SK-N-SH (cell line): Measurements from ENCODE around the gene NPDC1. TPM values are rescaled to one million over a fixed set of nuclear protein-coding genes. Genes with fewer than 3 reads are reported as not detected.
A peak's percentile ranks its signal among the peaks of the same experiment; 100 is the strongest.

Experiments
- CTCF ChIA-PET: fragments of 300-600, 350-600 bp; formaldehyde crosslinking; extraction: SDS; loops from one replicate; lab custom pipeline; 2021; lab: Yijun Ruan, JAX
- POLR2A ChIA-PET: fragments of 350-600 bp; sonication (Branson Sonifier 250); formaldehyde crosslinking; extraction: SDS; loops from one replicate; lab custom pipeline; 2020; ENCODE audit warnings: antibody characterized with exemption, inconsistent platforms; lab: Yijun Ruan, JAX
- DNase-seq: peaks from one replicate; pipeline ENCODE4 v3.0.0; 2012
- H2AFZ ChIP-seq: fragments of 200-600 bp; sonication (generic); 2 replicates; pipeline ENCODE4 v1.8.1; 2016; ENCODE audit warnings: antibody characterized with exemption, mild to moderate bottlenecking, low read depth
- H3F3A ChIP-seq: fragments of 200-600 bp; sonication (generic); replicated peaks from 2 replicates; pipeline ENCODE3; 2016; ENCODE audit warnings: antibody characterized with exemption, mild to moderate bottlenecking; ENCODE audit not compliant: insufficient read depth
- H3K27ac ChIP-seq, 2 experiments: fragments of 200-500 bp in 1 of 2; fragments of 200-600 bp in 1 of 2; sonication (Bioruptor generic) in 1 of 2; sonication (generic), shearing (Covaris generic) in 1 of 2; 2 replicates each; pipeline versions ENCODE4 v1.5.1 to v1.6.1; 2014 to 2016; ENCODE audit warnings: low read depth in 2 of 2, inconsistent platforms in 1 of 2, low read length in 1 of 2, mild to moderate bottlenecking in 1 of 2, mixed read lengths in 1 of 2
- H3K27me3 ChIP-seq: fragments of 200-600 bp; sonication (generic), shearing (Covaris generic); 2 replicates; pipeline ENCODE4 v1.6.1; 2016; ENCODE audit warnings: mixed run types; ENCODE audit not compliant: insufficient read depth
- H3K36me3 ChIP-seq, 2 experiments: fragments of 200-500 bp in 1 of 2; fragments of 200-600 bp in 1 of 2; sonication (Bioruptor generic) in 1 of 2; sonication (generic) in 1 of 2; replicated peaks in 1 of 2; 2 replicates each; pipeline versions ENCODE3 to v1.5.1; 2014 to 2016; ENCODE audit warnings: low read length in 1 of 2, mild to moderate bottlenecking in 1 of 2; ENCODE audit not compliant: insufficient read depth in 2 of 2, control insufficient read depth in 1 of 2
- H3K4me1 ChIP-seq, 2 experiments: fragments of 200-500 bp in 1 of 2; fragments of 200-600 bp in 1 of 2; sonication (Bioruptor generic) in 1 of 2; sonication (generic), shearing (Covaris generic) in 1 of 2; 2 replicates each; pipeline versions ENCODE4 v1.5.1 to v1.6.1; 2014 to 2016; ENCODE audit warnings: low read depth in 1 of 2, low read length in 1 of 2, mixed run types in 1 of 2; ENCODE audit not compliant: insufficient read depth in 2 of 2, control insufficient read depth in 1 of 2
- H3K4me2 ChIP-seq: fragments of 200-600 bp; sonication (generic), shearing (Covaris generic); 2 replicates; pipeline ENCODE4 v1.6.1; 2017; ENCODE audit warnings: mixed run types
- H3K4me3 ChIP-seq, 2 experiments: fragments of 200-500 bp in 1 of 2; fragments of 200-600 bp in 1 of 2; sonication (Bioruptor generic) in 1 of 2; sonication (generic), shearing (Covaris generic) in 1 of 2; 2 replicates each; pipeline versions ENCODE4 v1.5.1 to v1.8.1; 2014 to 2016; ENCODE audit warnings: low read depth in 2 of 2, inconsistent platforms in 1 of 2, low read length in 1 of 2, mild to moderate bottlenecking in 1 of 2, mixed read lengths in 1 of 2, moderate library complexity in 1 of 2
- H3K79me2 ChIP-seq: fragments of 200-600 bp; sonication (generic); 2 replicates; pipeline ENCODE4 v1.8.1; 2017; ENCODE audit warnings: mild to moderate bottlenecking; ENCODE audit not compliant: insufficient read depth
- H3K9ac ChIP-seq: fragments of 200-600 bp; sonication (generic); 2 replicates; pipeline ENCODE4 v1.6.1; 2017; ENCODE audit warnings: mixed run types
- H3K9me2 ChIP-seq: fragments of 200-600 bp; sonication (generic); 2 replicates; pipeline ENCODE4 v1.6.1; 2017; ENCODE audit warnings: mixed run types
- H3K9me3 ChIP-seq: fragments of 200-600 bp; sonication (generic); 2 replicates; pipeline ENCODE4 v1.6.1; 2017; ENCODE audit warnings: mixed run types, mild to moderate bottlenecking, moderate library complexity
- H4K20me1 ChIP-seq: fragments of 200-600 bp; sonication (generic); 2 replicates; pipeline ENCODE4 v1.6.1; 2017; ENCODE audit warnings: mild to moderate bottlenecking, mixed run types; ENCODE audit not compliant: insufficient read depth
- EZH2phosphoT487 ChIP-seq: fragments of 200-600 bp; sonication (generic); IDR thresholded peaks from 2 replicates; pipeline ENCODE4 v1.6.1; 2017; ENCODE audit warnings: low read depth, mixed run types, mild to moderate bottlenecking, antibody characterized with exemption, moderate library complexity, borderline replicate concordance
- FOXJ3 ChIP-seq: sonication (generic); formaldehyde crosslinking; IDR thresholded peaks from 2 replicates; pipeline ENCODE4 v1.5.1; 2020; ENCODE audit warnings: mild to moderate bottlenecking, missing genetic modification reagents
- RAD21 ChIP-seq: IDR thresholded peaks from 2 replicates; pipeline ENCODE4 v1.6.1; 2012; ENCODE audit warnings: mild to moderate bottlenecking, low read length
- SIN3A ChIP-seq: IDR thresholded peaks from 2 replicates; pipeline ENCODE4 v1.6.1; 2012; ENCODE audit warnings: low read depth, mild to moderate bottlenecking, low read length, moderate library complexity, borderline replicate concordance
- TCF12 ChIP-seq: IDR thresholded peaks from 2 replicates; pipeline ENCODE4 v1.4.0; 2012
- WGBS: methylation state at CpG from one replicate; pipeline ENCODE4 v1.1.6; 2017; ENCODE audit warnings: low lambda C conversion rate; 5-methylcytosine and 5-hydroxymethylcytosine counted together
- polyA plus RNA-seq, 3 experiments: library from polyadenylated mRNA; depleted of rRNA; stranded (reverse); fragments of >200 nt; gene quantifications; 2 replicates each; pipeline ENCODE4 v1.2.3, GENCODE V29; 2012
- TF ChIP-seq, protein P1 (sequence below): fragments of 150-350 bp; IDR thresholded peaks from 2 replicates; pipeline ENCODE4 v1.6.1; 2016; ENCODE audit warnings: mild to moderate bottlenecking, low read depth, low read length
- TF ChIP-seq, protein P2 (sequence below): fragments of 150-350 bp; IDR thresholded peaks from 2 replicates; pipeline ENCODE4 v1.6.1; 2017; ENCODE audit warnings: antibody characterized with exemption, low read length, low read depth, borderline replicate concordance

The NPDC1 gene
- polyA plus RNA-seq, 1 of the 3 experiments (the other 2 are of a cell fraction): 48.1 TPM

DNA sequence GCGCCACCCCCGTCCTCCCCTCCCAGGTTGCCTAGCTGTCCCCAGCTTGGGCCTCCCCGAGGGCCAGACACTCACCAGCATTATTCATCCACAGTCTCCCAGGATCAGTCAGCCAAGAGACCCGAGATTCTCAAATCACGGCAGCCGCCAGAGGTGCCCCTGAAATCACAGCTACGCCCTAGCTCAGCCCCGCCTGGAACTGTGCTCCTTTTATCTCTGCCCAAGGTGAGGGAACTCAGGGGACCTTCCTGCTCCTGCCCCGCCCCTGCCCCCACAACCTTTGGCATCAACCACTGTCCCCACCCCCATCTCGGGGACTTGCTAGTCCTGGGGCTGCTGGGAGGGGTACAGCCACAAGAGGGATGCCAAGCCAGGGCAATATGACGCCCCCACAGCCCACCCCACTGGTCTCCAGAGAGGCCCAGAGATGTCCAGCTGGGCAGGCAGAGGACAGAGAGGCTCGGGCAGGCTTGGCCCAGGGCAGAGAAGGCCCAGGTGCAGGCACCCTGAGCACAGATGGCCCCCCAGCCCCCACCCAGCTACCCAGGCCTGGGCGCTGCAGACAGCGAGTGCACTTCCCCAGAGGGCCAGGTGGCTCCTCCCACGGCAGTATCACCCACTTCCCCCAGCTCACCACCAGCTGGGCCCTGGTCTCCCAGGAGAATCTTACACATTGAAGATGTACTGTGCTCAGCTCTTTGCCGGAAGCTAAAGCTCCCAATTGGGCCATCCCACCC lies 13.9 kb downstream of the NPDC1 start, which contains the start of gene FUT7:
Gene FUT7, minus strand, starts transcription at position 185 of the 737 bp plus-strand sequence. Its CDS starts 97 bp downstream, at position 88.
- Histone ChIP-seq H3K4me3 (no peak within 1 kb of the TSS), H3K4me2 (no peak within 1 kb of the TSS), H3K27ac (peak within 1 kb of the TSS in 1 of 2 experiments; percentile 36; a peak in 1 of 4 replicates), H2AFZ (no peak within 1 kb of the TSS), H3K9me2 (no peaks in the 10 kb centered on the region), H3K36me3 (no peaks in the 10 kb centered on the region), H3K4me1 (peaks cover 5 to 39% of the 10 kb centered on the region in 2 experiments; a peak in 1 of 4 replicates), H3K9ac (no peak within 1 kb of the TSS), H3K27me3 (no peaks in the 10 kb centered on the region)
- DNase-seq: no peak
- POLR2A ChIA-PET: interaction anchor here (1.3 kb wide), 1 partner anchor 36 kb away, joined by 3 read pairs; no protein-coding TSS in a partner anchor
- 77% methylated on average over 11 of the region's 16 CpGs for WGBS
- TF ChIP-seq RAD21: no peak
- no peak for TF ChIP-seq EZH2phosphoT487
- no peak for TF ChIP-seq FOXJ3 (CRISPR knock-in tag)
- TF ChIP-seq, protein P1, sequence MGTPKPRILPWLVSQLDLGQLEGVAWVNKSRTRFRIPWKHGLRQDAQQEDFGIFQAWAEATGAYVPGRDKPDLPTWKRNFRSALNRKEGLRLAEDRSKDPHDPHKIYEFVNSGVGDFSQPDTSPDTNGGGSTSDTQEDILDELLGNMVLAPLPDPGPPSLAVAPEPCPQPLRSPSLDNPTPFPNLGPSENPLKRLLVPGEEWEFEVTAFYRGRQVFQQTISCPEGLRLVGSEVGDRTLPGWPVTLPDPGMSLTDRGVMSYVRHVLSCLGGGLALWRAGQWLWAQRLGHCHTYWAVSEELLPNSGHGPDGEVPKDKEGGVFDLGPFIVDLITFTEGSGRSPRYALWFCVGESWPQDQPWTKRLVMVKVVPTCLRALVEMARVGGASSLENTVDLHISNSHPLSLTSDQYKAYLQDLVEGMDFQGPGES: no peak
- no peak for TF ChIP-seq SIN3A
- TF ChIP-seq, all 33 proteins: peak for 0
- no peaks in the 10 kb centered on the region for H3K9me3 ChIP-seq
- 0 out of 2 replicates have a peak, but pooled peaks cover 2% of the 10 kb centered on the region for H3K79me2 ChIP-seq
- peaks cover 4% of the 10 kb centered on the region for H3F3A ChIP-seq
- no peaks in the 10 kb centered on the region for H4K20me1 ChIP-seq
- CTCF ChIA-PET: interaction anchor here (1.1 to 15.1 kb wide), 8 partner anchors 11 to 274 kb away, joined by 3 to 350 read pairs (median 36); partner anchors contain the start of genes C8G, CLIC3, FBXW5 and LCN12

DNA sequence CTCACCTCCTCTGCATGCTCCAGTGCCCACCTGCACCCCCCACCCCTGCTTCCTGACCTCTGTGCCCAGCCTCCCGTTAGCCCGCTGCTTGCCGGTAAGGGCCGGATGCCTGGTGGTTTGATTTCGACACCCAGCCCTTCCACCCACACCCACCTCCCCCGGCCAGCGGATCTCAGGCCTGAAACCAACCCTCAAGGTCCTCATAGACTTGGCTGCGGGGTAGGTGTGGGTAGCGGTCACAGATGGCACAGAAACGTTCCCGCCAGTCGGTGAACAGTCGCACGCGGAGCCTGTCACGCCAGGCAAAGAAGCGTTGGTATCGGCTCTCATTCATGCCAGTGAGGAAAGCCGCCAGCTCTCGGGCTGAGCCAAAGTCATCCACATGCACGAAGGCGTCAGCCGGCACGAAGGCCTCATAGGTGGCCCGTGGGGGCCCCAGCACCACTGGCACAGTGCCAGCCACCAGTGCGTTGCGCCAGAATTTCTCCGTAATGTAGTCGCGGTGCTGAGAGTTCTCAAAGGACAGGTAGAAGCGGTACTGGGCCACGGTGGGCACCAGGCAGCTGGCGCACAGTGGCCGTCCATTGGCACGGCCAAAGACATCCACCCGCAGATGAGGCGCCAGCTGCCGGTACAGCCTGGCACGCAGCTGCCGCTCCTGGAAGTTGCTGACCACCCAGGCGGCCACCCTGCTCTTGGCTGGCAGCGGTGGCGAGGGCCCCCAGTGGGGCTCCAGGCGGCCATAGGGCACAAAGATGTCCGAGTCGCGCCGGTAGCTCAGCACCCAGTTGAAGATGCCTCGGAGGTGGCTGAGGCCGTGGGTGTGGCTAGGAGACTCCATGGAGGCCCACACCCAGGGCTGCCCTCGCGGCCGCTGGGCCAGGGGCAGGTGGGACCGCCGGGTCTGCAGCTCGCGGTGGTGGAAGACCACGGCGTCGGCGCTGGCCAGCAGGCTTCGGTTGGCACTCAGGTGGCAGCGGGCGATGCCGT lies 15.1 kb downstream of the NPDC1 start:
- Histone ChIP-seq H3K27me3 (no peaks in the 10 kb centered on the region), H3K4me1 (peaks cover 5 to 51% of the 10 kb centered on the region in 2 experiments; a peak in 1 of 4 replicates), H3K4me2 (no peak overlapping the region), H3K4me3 (no peak overlapping the region), H3K79me2 (0 out of 2 replicates have a peak, but pooled peaks cover 3% of the 10 kb centered on the region), H4K20me1 (no peaks in the 10 kb centered on the region), H3K9me2 (no peaks in the 10 kb centered on the region), H2AFZ (no peak overlapping the region), H3F3A (peaks cover 4% of the 10 kb centered on the region), H3K9me3 (no peaks in the 10 kb centered on the region), H3K9ac (no peak overlapping the region), H3K27ac (no peak overlapping the region), H3K36me3 (no peaks in the 10 kb centered on the region)
- ChIA-PET POLR2A (no interaction called here), CTCF (interaction anchor here (0.6 to 15.1 kb wide), 12 partner anchors 8 to 263 kb away, joined by 3 to 350 read pairs (median 16); partner anchors contain the start of genes C8G, CLIC3, FBXW5 and LCN12)
- WGBS: 93% methylated on average over 36 of the region's 65 CpGs
- no peak for DNase-seq
- TF ChIP-seq, protein P2, sequence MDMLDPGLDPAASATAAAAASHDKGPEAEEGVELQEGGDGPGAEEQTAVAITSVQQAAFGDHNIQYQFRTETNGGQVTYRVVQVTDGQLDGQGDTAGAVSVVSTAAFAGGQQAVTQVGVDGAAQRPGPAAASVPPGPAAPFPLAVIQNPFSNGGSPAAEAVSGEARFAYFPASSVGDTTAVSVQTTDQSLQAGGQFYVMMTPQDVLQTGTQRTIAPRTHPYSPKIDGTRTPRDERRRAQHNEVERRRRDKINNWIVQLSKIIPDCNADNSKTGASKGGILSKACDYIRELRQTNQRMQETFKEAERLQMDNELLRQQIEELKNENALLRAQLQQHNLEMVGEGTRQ: no peak
- no peak for TF ChIP-seq TCF12
- TF ChIP-seq, all 33 proteins: peak for 0
